ENCODE data around the gene KIRREL3.

Gene KIRREL3

GRCh38 chr11:126548581-126549550 is 451.7 kb downstream of the KIRREL3 start:
- DNase-seq, result no peak

DNA sequence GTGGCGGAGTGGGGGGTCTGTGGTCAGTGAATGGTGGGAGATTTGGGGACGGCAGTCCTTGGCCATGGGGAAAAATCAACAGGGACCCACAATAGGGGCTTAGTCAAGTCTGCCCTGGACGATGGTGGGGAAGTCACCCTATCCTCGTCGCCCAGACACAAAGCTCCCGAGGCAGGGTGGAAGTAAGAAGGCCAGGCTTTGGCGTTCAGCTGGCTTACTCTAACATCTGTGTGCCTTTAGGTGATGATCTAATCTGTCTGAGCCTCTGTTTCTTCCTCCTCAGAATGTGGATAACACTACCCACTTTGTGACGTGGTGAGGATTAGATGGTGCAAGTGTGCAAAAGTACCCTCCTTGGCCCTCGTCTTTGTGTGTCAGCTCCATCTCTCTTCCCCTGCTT is 452.9 kb downstream of the KIRREL3 start:
- DNase-seq, result no peak

GRCh38 chr11:126547161-126547560 is 453.4 kb downstream of the KIRREL3 start:
- DNase-seq, result no peak

DNA sequence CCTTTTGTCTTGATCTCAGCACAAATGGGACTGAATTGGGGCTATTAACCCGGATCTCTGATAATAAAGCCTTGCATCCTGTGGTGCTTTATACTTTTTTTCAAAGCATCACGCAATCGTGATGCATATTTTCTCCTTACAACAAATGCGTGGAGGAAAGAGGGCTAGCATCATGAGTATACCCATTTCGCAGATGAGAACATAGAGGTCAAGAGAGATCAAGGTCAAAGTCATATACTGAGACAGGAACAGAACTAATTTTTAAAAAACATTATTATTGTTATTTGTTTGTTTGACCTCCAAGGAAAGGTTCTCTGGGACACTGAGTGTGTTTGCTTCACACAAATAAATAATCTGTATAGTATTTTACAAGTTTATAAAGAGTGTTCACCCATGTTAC is 453.9 kb downstream of the KIRREL3 start:
- DNase-seq, result no peak

GRCh38 chr11:126546191-126546590 is 454.4 kb downstream of the KIRREL3 start:
- DNase-seq, result no peak

DNA sequence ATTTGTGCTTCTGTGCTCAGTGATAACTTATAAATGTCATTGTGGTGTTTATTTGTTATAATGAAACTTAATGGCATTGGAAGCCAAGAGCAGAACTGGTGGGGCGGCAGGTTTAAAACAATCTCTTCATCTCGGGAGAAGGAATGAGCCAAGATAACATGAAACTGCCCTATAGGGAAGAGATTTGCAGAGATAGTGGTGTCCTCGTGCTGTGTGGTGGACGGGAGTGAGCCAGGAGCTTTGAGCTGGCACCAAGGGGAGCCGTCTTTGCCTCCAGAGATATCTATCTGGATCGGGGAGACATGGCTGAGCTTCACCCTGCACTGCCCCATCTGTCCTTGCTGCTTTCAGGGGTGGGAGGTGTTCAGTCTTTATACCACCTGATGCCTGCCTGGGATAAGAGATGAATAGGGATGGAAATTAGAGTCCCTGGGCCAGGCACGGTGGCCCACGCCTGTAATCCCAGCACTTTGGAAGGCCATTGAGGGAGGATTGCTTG is 455.5 kb downstream of the KIRREL3 start:
- no peak for DNase-seq

DNA sequence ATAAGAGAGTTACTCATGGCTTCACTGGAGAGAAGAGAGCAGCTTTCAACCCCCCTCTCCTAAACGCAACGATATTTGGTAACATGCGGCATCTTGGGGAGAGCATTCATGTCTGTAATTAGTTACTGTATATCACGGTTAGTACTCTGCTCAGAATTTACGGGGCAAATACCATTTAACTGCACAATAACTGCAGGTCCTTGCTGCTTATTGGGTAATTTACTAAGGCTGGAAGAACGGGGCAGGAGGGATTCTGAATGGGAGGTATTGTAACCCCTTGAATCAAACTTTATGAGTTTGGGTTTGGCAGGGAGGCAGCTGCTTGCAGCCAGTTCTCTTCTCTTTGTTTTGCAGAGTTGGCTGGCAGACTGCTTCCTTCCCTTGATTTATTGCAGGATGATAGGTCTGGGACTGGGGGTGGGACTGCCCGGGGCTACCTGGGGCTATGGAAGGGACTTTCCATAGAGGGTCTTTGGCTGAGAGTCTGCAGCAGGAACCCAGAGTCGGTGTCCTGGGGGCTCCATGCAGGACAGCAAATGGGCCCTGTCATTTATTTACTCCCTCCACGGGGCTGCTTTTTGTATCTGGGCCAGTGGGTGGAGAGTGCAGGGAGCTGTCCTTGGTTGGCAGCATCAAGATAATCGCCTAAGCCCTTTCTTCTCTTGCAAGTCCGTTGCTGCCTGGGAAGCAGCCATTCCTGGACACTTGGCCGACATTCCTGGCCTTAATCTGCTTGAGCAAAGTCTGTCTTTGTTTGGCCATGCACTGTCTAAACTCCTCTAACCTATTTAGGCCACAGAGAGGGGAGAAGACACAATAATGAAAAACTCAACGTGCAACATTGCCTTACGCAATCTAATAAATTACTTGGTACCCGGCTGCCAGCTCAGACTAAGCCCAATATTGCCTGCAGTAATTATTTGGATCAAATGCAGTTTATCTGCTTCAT is 456.2 kb downstream of the KIRREL3 start:
- DNase-seq, result peak; percentile 97

GRCh38 chr11:126543691-126544090 is 456.9 kb downstream of the KIRREL3 start:
- no peak for DNase-seq

GRCh38 chr11:126542334-126543015 is 458.1 kb downstream of the KIRREL3 start:
- DNase-seq, result no peak

GRCh38 chr11:126538071-126538470 is 462.5 kb downstream of the KIRREL3 start:
- no peak for DNase-seq

- no peak for DNase-seq
Measured at GRCh38 chr11:126537492-126537891, 463.1 kb downstream of the KIRREL3 start.

GRCh38 chr11:126534141-126534805 is 466.3 kb downstream of the KIRREL3 start:
- no peak for DNase-seq

GRCh38 chr11:126533560-126533959 is 467.0 kb downstream of the KIRREL3 start:
- DNase-seq, result no peak

DNA sequence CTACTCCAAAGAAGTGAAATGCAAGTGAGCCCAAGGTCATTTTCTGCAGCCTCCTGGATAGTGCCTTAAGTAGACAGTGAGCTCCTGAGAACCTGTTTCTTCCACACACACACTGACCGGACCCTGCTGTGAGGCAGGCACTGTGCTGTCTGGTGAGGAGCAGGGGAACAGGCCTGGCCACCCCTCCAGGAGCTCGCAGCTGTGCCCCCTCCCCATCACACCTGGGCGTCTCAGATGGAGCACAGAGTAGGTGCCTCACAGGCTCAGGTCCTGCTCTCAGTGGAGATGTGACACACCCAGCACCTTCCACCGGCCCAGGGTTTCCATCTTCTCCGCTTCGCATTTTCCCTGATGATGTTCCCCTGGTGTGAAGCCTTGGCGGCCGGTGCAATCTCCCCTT is 470.2 kb downstream of the KIRREL3 start:
- DNase-seq, result no peak

DNA sequence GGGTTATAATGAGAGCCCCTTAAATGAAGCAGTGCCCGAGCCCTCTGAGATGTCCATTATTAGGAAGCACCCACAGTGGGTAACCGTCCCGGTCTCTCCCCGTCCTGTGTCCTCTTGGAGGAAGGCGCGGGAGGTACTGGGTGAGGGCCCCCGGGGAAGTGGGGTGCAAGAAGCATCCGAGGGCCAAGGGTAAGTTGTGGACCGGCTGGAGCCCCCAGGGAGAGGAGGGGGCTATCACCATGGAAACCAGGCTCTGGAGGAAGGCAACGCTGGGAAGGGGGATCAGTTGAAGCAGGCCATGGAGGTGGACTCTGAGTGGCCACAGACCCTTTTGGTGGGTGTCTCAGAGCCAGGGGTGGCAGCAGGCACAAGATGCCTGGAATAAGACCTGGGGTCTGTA is 471.5 kb downstream of the KIRREL3 start:
- no peak for DNase-seq

GRCh38 chr11:126528075-126528474 is 472.5 kb downstream of the KIRREL3 start:
- DNase-seq, result no peak

GRCh38 chr11:126527651-126528050 is 472.9 kb downstream of the KIRREL3 start:
- no peak for DNase-seq

GRCh38 chr11:126526471-126526870 is 474.1 kb downstream of the KIRREL3 start:
- DNase-seq, result no peak

GRCh38 chr11:126525702-126526101 is 474.9 kb downstream of the KIRREL3 start:
- DNase-seq, result no peak

GRCh38 chr11:126525216-126525615 is 475.4 kb downstream of the KIRREL3 start:
- DNase-seq, result no peak

DNA sequence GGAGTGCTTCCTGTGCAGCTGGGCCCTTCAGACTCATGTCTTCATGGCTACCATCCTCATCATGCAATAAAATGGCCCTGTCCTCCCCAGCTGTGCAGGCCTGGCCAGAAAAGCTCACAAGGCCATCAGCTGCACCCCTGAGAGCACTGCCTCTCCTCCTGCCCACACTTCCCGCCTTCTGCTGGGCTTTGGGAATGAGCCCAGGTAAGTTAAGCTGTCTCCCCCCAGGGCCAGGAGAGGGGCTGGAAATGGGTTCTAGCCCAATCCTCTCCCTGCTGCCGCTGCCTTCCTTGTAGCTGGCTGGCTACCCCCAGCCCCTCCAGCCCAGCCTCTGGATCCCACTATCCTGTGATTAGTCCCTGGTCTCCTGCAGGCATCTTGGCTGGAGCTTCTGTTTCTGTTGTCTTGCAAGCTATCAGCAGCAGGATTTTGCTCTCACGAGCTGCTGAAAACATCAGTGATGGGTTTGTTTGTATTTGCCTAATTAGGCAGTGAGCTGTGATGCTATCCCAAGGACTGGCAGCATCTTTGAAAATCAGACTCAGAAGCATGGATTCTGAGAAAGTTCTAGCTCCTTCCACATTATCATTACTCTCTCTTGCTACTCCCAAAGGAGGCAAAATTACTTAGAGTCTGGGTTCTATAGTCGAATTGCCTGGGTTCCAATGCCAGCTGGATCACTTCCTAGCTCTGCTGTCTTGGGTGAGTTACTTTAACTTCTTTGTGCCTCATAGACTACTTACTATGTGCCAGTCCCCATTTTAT is 476.9 kb downstream of the KIRREL3 start:
- no peak for DNase-seq
